CD4-positive, alpha-beta T cell treated with Interleukin-1 beta for 1 hour (primary cell): ENCODE results near the gene EEPD1.

Source experiments
- DNase-seq, 2 donors: peaks; one replicate each; pipeline ENCODE4 v3.0.0-alpha.2; 2020 to 2022

Gene EEPD1

GRCh38 chr7:36263095-36263484, 110.0 kb downstream of the EEPD1 start:
- no peak for DNase-seq

GRCh38 chr7:36264123-36264801, 111.2 kb downstream of the EEPD1 start:
- DNase-seq, result peak in 1 of 2 donors; percentile 59

DNA sequence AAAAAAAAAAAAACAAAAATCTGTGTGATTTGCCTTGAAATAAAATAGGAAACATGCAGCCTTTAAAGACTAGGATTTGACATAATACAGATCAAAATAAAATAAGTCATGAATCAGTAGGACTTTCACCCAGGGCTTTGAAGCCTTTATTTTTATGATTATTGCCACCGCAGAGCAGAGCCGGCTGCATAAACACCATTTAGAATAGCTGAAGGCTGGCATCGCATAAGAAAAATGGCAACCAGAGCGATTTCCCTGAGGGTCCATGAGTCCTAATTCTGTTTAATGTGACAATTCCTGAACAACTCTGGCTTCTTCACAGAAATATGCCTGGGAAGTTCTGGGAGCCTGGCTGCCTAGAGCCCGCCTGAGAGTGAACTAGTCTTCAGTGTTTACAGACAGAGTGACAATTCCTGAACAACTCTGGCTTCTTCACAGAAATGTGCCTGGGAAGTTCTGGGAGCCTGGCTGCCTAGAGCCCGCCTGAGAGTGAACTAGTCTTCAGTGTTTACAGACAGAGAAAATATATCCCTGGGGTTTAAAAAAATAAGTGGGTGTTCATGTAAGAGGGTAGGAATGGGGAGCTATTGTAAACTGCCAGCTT, 112.0 kb downstream of the EEPD1 start:
- DNase-seq, result no peak

DNA sequence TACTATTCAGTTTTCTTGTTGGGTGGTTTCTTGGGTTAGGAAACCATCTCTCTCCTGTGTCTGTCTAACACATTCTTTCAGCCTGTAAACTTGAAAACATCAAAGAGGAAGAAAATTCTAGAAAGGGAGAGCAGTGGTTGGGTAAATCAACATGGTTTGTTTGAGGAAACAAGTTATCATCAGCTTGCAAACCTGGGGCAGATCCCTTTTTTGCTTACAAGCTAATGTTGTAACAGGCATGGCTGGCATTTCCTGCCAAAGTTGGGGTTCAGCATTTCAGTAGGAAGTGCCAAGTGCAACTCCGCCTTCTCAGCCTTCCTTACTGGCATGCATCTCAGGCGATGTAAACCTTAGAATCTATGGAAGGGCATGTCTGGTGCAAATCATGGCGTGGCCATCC, 112.6 kb downstream of the EEPD1 start:
- peak in 1 of 2 donors; percentile 44 for DNase-seq

DNA sequence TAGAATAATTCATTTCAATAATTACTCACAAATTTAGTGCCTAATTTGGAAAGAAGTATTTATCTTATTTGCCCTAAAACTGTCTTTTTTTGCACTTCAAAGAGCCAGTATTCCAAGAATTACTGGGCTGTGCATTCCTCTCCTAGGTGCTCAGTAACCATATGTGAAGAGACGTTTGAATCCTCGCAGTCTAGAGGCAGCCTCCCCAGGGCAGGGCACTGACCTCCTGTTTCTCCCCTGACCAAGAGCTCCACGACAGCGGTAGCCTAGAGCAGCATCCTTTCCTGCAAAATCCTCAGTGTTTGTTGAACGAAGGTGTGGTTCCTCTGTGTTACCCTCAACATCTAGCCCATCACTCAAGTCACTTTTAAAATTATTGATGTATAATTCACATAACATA, 113.1 kb downstream of the EEPD1 start:
- DNase-seq, result no peak

DNA sequence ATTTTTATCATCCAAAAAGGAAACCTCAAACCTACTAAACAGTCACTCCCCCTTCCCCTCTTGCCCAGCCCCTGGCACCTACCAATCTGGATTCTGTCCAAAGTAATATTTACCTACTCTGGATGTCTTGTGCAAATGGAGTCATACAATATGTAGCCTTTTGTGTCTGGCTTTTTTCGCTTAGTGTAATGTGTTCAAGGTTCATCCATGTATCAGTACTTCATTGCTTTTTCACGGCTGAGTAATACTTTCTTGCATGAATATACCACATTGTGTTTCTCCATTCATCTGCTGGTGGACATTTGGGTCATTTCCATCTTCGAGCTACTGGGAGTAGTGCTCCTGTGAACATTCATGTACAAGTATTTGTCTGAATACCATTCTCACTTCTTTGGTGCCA, 113.6 kb downstream of the EEPD1 start:
- DNase-seq, result no peak

GRCh38 chr7:36272211-36272566, 119.1 kb downstream of the EEPD1 start:
- no peak for DNase-seq

GRCh38 chr7:36272567-36273269, 119.7 kb downstream of the EEPD1 start:
- no peak for DNase-seq

DNA sequence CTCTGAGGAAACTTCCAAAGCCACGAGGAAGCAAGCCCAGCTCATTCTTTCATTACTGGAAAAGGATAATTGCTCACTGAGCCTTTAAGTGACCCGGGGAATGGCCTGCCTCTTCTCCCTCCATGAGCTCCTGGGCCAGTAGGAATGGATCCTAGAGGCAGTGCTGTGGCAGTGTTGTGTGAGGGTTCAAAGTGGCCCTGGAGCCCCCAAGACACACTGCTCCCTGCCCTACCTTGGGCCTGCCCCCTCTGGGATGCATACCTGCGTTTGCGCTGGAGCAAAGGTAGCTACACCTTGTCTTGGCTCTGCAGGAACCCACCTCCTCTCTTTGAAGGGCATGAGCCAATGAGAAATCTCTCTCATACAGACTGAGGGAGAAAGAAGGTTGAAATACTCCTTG, 120.8 kb downstream of the EEPD1 start:
- DNase-seq, result no peak

- no peak for DNase-seq
Observed at GRCh38 chr7:36275735-36276284, 122.8 kb downstream of the EEPD1 start.

DNA sequence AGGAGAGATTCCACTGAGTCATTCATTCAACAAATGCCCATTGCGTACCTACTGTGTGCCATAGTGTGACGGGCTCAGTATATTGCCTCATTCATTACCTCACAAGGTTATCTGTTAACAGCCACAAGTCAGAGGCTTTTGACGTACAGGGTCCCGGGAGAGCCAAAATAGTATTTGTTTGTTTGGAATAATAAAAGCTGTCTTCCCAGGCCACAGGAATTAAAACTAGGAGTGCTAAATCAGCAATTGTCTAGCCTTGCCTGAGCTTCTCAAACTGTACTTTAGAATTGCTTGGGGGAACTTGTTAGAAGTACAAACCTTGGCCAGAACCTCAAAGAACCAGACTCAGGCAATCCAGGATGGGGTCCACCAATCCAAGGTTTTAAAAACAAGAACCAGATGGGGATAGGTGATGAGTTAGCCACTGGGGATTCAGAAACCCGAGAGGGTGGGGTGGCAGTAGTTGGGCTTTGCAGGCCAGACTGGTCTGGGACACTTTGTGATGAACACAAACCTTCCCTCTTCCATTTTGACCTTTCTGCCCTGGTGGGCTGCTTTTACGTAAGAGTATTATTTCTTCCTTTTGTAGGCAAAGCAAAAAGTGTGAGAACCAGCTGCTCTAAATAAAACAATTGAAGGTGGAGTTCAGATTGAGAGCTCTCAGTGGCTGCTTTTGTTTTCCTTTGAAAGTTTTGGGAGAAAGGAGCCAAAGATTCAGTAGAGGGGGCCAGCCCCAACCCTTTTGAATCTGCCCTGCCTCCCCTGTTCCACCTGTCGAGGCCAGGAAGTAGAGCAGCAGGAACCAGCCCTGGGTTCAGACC, 123.6 kb downstream of the EEPD1 start:
- no peak for DNase-seq

- no peak for DNase-seq
Observed at GRCh38 chr7:36277249-36277542, 124.1 kb downstream of the EEPD1 start.

- DNase-seq, result no peak
Observed at GRCh38 chr7:36278069-36278619, 125.1 kb downstream of the EEPD1 start.

DNA sequence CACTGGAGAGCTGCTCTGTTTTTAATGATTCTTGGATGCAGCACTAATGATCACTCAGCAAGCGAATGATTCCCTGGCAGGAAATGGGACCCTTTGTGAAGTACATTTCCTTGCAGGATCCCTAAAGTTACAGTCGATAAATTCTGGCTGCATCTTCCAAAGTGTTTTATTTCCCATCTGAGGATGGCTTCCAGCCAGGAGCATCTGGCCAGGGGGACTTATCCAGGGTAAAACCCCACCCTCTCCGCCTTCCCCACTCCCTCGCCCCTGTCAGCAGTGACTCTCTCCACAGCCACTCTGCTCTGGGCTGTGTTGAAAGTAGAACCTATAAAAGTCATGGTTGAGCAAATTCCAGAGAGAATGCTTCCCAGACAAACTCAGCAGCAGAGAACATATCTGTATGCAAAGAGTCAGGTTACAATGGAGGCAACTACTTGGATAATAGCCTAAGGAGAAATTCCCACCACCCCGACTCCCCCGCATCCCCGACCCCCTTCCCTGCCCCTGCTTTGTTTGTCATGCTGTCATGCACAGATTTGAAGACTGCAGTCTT, 125.6 kb downstream of the EEPD1 start:
- DNase-seq, result no peak

GRCh38 chr7:36279200-36279925, 126.3 kb downstream of the EEPD1 start:
- no peak for DNase-seq

GRCh38 chr7:36279926-36280315, 126.9 kb downstream of the EEPD1 start:
- DNase-seq, result no peak

DNA sequence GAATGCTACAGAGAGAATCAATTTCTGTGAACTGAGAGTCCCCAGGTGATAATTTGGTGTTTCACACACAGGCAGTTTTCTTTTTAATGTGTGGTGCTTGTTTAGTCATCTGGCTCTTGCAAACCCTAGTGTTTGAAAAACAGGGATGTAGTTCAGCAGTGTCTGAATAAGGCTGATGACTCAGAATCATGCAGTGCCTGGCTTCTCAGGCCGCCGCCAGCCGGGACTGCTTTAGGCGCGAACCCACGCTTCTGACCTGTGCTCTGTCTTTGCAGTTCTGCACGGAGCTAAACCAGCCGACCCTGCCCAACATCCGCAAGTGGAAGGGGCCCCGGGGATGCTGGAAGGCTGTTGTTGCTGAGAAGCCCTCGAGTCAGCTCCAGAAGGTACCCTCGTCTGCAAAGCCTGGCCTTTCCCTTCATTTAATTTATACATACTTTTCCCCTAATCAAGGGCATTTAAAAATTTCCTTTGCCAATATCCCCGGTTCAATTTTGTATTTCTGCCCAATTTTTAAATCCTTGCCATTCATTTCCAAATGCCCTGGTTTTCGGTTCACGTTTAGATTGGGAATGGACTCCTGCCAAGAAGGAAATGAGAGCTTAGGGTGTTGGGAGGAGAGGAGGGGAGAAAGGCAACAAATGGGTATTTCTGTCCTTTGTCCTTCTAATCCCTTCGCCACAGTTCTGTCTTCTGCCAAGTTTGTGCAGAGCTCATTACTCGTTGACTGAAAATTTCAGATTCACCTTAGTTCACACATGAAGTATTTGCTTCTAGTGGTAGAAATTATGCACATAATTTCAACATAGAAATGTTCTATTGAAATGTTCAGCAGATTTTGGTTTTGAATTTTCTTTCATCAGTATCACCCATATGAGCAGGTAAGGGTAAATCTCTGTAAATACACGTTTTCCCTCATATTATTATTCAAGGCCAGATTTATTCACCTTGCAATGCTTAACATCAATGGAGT, 128.1 kb downstream of the EEPD1 start:
- DNase-seq, result peak in 1 of 2 donors; percentile 53

- no peak for DNase-seq
Observed at GRCh38 chr7:36281945-36282717, 129.1 kb downstream of the EEPD1 start.

GRCh38 chr7:36283181-36283580, 130.1 kb downstream of the EEPD1 start:
- DNase-seq, result no peak

DNA sequence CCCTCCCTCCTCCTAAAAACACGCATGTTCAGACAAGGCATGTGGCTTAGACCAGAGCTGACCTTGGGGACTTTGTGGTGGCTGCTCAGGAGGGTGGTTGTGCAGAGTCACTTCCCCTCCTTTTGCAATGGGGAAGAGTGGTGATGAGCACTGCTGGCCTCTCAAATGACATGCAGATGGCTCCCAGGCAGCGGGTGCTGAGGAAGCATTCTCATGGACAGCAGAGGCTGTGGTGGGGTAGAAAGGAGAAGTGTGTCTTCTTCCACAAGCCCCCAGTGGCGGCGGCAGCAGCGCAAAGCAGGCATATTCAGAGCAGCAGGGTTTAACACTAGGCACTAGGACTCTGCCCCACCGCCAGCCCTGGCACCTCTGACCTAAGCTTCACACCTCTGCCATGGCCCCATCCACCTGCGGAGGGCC, 130.7 kb downstream of the EEPD1 start:
- DNase-seq, result peak; percentile 31 to 83
